HL-60 (cell line): Measurements from ENCODE around the gene TGFBR3L.

ENCODE experiments used
- CTCF ChIP-seq: IDR thresholded peaks from one replicate; pipeline ENCODE4 v1.5.1; 2011; ENCODE audit warnings: low read length, control low read depth, inconsistent platforms; ENCODE audit not compliant: insufficient read depth
- REST ChIP-seq: IDR thresholded peaks from 2 replicates; pipeline ENCODE4 v1.6.1; 2012; ENCODE audit warnings: low read depth; ENCODE audit not compliant: insufficient replicate concordance

GRCh38 chr19:7909471-7910067 lies 5.1 kb upstream of the TGFBR3L start:
- no peak for TF ChIP-seq REST
- TF ChIP-seq CTCF: no peak
